Activated T-cell treated with anti-CD3 and anti-CD28 coated beads, Interleukin-2, amount 50 U/mL, for 72 hours (primary cell): ENCODE measurements around the gene TOP2B. TPM values are rescaled to one million over a fixed set of nuclear protein-coding genes. Genes with fewer than 3 reads are reported as not detected.

Experiments used
- ATAC-seq, 2 donors: fragments of 150-1000 bp; cut with Tn5 transposase; replicated peaks in 1 of 2; 2 replicates each; pipeline ENCODE4 v1.10.0; 2021; ENCODE audit warnings: moderate library complexity in 2 of 2, mild to moderate bottlenecking in 1 of 2
- DNase-seq, 2 donors: peaks; one replicate each; pipeline ENCODE4 v3.0.0; 2021 to 2022; ENCODE audit warnings: mixed read lengths in 1 of 2
- H3K27ac Mint-ChIP-seq: one replicate; pipeline ENCODE4 v1.8.0; 2022; ENCODE audit warnings: mild to moderate bottlenecking, moderate library complexity, mixed read lengths
- H3K27me3 Mint-ChIP-seq: one replicate; pipeline ENCODE4 v1.8.0; 2022; ENCODE audit warnings: low read depth, mixed read lengths
- H3K36me3 Mint-ChIP-seq, 2 donors: one replicate each; pipeline ENCODE4 v1.8.0; 2022; ENCODE audit warnings: mixed read lengths in 2 of 2, mild to moderate bottlenecking in 1 of 2; ENCODE audit not compliant: insufficient read depth in 2 of 2
- H3K4me1 Mint-ChIP-seq: one replicate; pipeline ENCODE4 v1.8.0; 2022; ENCODE audit warnings: low read depth, mixed read lengths
- H3K4me3 Mint-ChIP-seq, 2 donors: one replicate each; pipeline ENCODE4 v1.8.0; 2022; ENCODE audit warnings: mild to moderate bottlenecking in 2 of 2, mixed read lengths in 2 of 2, moderate library complexity in 2 of 2
- H3K9me3 Mint-ChIP-seq, 2 donors: one replicate each; pipeline ENCODE4 v1.8.0; 2022; ENCODE audit warnings: mixed read lengths in 2 of 2
- total RNA-seq, 2 donors: library from RNA; stranded (reverse); gene quantifications; one replicate each; pipeline ENCODE4 v1.2.3, GENCODE V29; 2022

Gene TOP2B
- total RNA-seq, 2 donors from 2014 or later, result 140 to 151 TPM

- Mint-ChIP-seq H3K27ac (no peak overlapping the region), H3K4me1 (no peaks in the 10 kb centered on the region), H3K36me3 (no peaks in the 10 kb centered on the region), H3K9me3 (no peaks in the 10 kb centered on the region), H3K27me3 (no peaks in the 10 kb centered on the region), H3K4me3 (no peak overlapping the region)
- ATAC-seq (no peak), DNase-seq (no peak)
These were observed 96.7 kb downstream of the TOP2B start for GRCh38 chr3:25567806-25568524.

- H3K27ac Mint-ChIP-seq, result no peak overlapping the region
- no peaks in the 10 kb centered on the region for H3K36me3 Mint-ChIP-seq
- ATAC-seq (no peak), DNase-seq (no peak)
- H3K4me3 Mint-ChIP-seq, result no peak overlapping the region
- H3K9me3 Mint-ChIP-seq, result no peaks in the 10 kb centered on the region
- H3K4me1 Mint-ChIP-seq, result no peaks in the 10 kb centered on the region
- H3K27me3 Mint-ChIP-seq, result no peaks in the 10 kb centered on the region
These were observed 97.3 kb downstream of the TOP2B start for GRCh38 chr3:25567388-25567787.

- no peak for DNase-seq
- Mint-ChIP-seq H3K36me3 (no peaks in the 10 kb centered on the region), H3K27ac (no peak overlapping the region), H3K4me1 (no peaks in the 10 kb centered on the region), H3K9me3 (no peaks in the 10 kb centered on the region), H3K27me3 (no peaks in the 10 kb centered on the region), H3K4me3 (no peak overlapping the region)
- ATAC-seq, result no peak
These were observed 98.3 kb downstream of the TOP2B start for GRCh38 chr3:25566358-25566920.

DNA sequence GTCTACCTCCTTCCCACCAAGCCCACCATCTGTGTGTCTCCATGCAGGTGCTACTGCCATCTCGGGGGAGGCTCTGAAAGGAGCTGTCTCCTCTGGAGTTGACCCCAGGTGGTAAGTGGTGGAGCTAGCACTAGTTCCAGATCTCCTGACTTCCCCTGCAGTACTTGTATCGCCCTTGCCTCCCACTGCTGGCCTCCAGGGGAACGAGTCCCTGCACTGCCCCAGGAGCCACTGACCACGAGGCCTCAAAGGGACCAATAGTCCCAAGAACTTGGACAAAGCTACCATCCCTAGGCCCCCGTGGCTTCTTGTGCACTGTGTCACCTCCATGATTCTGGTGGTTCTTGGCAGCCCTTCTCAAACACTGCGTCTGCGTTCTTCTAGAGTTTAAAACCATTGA, 98.9 kb downstream of the TOP2B start:
- no peaks in the 10 kb centered on the region for H3K27me3 Mint-ChIP-seq
- no peak for ATAC-seq
- no peaks in the 10 kb centered on the region for H3K4me1 Mint-ChIP-seq
- no peaks in the 10 kb centered on the region for H3K9me3 Mint-ChIP-seq
- no peak overlapping the region for H3K27ac Mint-ChIP-seq
- no peaks in the 10 kb centered on the region for H3K36me3 Mint-ChIP-seq
- no peak for DNase-seq
- H3K4me3 Mint-ChIP-seq, result no peak overlapping the region

- H3K36me3 Mint-ChIP-seq, result no peaks in the 10 kb centered on the region
- H3K9me3 Mint-ChIP-seq, result no peaks in the 10 kb centered on the region
- H3K27me3 Mint-ChIP-seq, result no peaks in the 10 kb centered on the region
- DNase-seq, result no peak
- H3K27ac Mint-ChIP-seq, result no peak overlapping the region
- H3K4me3 Mint-ChIP-seq, result no peak overlapping the region
- no peak for ATAC-seq
- no peaks in the 10 kb centered on the region for H3K4me1 Mint-ChIP-seq
These were observed 100.6 kb downstream of the TOP2B start for GRCh38 chr3:25564075-25564474.

- no peak for ATAC-seq
- Mint-ChIP-seq H3K27ac (no peak overlapping the region), H3K4me3 (no peak overlapping the region), H3K27me3 (no peaks in the 10 kb centered on the region), H3K9me3 (no peaks in the 10 kb centered on the region), H3K36me3 (no peaks in the 10 kb centered on the region), H3K4me1 (no peaks in the 10 kb centered on the region)
- DNase-seq, result no peak
These were observed 101.1 kb downstream of the TOP2B start for GRCh38 chr3:25563601-25564000.

DNA sequence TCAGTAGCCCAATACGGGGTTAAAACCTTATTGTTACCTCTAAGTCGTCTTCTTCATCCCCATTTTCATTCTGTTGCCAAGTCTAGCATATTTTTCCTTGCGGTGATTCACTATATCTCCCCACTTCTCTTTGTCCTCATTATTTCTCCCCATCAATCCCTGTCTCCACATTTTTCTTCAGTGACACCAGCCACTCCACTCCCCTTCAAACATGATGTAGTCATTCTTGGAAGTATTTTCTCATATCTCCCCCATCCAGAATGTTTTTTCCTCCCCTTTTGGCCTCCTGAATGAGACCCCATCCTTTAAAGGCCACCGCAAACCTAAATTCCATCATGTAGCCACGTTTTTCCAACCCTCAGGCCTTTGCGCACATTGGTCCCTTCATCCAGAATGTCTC, 105.9 kb downstream of the TOP2B start:
- Mint-ChIP-seq H3K27me3 (no peaks in the 10 kb centered on the region), H3K36me3 (no peaks in the 10 kb centered on the region), H3K9me3 (no peaks in the 10 kb centered on the region), H3K27ac (no peak overlapping the region), H3K4me1 (no peaks in the 10 kb centered on the region), H3K4me3 (no peak overlapping the region)
- DNase-seq (no peak), ATAC-seq (no peak)

DNA sequence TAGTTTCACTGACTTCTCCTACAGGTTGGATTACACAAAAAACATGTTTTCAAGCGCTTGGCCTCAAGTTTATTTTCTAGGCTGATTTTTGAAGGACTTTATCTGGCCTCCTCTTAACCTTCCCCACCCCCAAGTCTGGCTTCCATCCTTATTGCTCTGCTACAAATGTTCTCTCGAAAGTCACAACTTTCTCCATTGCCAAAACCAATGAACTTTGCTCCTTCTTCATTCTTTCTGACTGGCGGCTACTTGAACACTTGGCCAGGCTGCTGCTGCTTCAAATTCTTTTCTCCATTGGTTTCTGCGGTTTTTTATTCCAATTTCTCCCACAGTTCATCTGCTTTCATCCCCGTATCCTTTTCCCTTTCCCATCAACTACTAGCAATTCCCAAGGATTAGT, 106.6 kb downstream of the TOP2B start:
- ATAC-seq (no peak), DNase-seq (no peak)
- Mint-ChIP-seq H3K27ac (no peak overlapping the region), H3K9me3 (no peaks in the 10 kb centered on the region), H3K4me3 (no peak overlapping the region), H3K36me3 (no peaks in the 10 kb centered on the region), H3K27me3 (no peaks in the 10 kb centered on the region), H3K4me1 (no peaks in the 10 kb centered on the region)

- H3K9me3 Mint-ChIP-seq, result no peaks in the 10 kb centered on the region
- H3K4me1 Mint-ChIP-seq, result no peaks in the 10 kb centered on the region
- H3K27ac Mint-ChIP-seq, result no peak overlapping the region
- no peak for DNase-seq
- no peaks in the 10 kb centered on the region for H3K36me3 Mint-ChIP-seq
- no peak overlapping the region for H3K4me3 Mint-ChIP-seq
- no peak for ATAC-seq
- no peaks in the 10 kb centered on the region for H3K27me3 Mint-ChIP-seq
These were observed 107.0 kb downstream of the TOP2B start for GRCh38 chr3:25557694-25558093.

GRCh38 chr3:25556447-25556846, 108.3 kb downstream of the TOP2B start:
- Mint-ChIP-seq H3K4me3 (no peak overlapping the region), H3K27ac (no peak overlapping the region), H3K9me3 (no peaks in the 10 kb centered on the region), H3K4me1 (no peaks in the 10 kb centered on the region), H3K36me3 (no peaks in the 10 kb centered on the region), H3K27me3 (no peaks in the 10 kb centered on the region)
- no peak for DNase-seq
- no peak for ATAC-seq

DNA sequence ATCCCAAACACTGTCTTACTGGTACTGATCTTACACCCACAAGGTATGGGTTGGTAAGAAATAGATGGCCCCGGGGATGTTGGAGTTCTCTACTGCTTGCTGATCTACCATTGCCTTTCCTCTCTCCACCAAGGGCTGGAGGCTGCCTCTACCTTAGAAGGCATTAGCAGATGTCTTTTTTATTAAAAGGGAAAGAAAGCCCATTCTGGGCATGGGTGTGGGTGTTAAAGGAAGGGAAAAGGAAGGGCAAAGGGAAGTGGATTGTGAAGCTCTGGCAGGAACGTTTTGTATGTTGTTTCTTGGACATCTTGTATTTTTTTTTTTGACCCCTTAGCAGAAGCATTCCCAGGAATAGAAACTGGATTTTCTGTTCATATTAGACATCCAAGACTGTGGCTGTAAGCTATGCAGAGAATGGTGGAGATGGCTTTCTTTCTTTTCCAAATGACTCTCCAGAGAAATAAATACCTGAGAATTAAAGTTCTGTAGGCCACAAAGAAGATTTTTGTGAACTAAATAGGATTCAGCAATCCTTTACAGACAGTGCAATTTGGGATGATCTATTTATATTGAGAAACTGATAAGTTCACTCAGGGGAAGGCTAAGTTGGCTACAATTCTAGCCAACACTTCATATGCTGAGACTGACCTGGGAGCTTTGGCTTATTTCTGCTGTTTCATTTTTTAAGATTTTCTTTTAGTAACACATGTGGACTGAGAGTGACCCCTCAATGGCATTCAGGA, 108.8 kb downstream of the TOP2B start:
- Mint-ChIP-seq H3K4me1 (no peaks in the 10 kb centered on the region), H3K36me3 (peaks cover 0 to under 1% of the 10 kb centered on the region in 2 donors), H3K4me3 (no peak overlapping the region), H3K9me3 (no peaks in the 10 kb centered on the region), H3K27ac (no peak overlapping the region), H3K27me3 (no peaks in the 10 kb centered on the region)
- ATAC-seq (no peak), DNase-seq (no peak)

GRCh38 chr3:25554376-25554775, 110.3 kb downstream of the TOP2B start:
- no peaks in the 10 kb centered on the region for H3K9me3 Mint-ChIP-seq
- H3K4me1 Mint-ChIP-seq, result no peaks in the 10 kb centered on the region
- no peaks in the 10 kb centered on the region for H3K27me3 Mint-ChIP-seq
- DNase-seq, result no peak
- H3K36me3 Mint-ChIP-seq, result peaks cover 0 to 2% of the 10 kb centered on the region in 2 donors
- no peak overlapping the region for H3K27ac Mint-ChIP-seq
- no peak overlapping the region for H3K4me3 Mint-ChIP-seq
- ATAC-seq, result no peak

- H3K27ac Mint-ChIP-seq, result no peak overlapping the region
- peaks cover 0 to 2% of the 10 kb centered on the region in 2 donors for H3K36me3 Mint-ChIP-seq
These were observed 112.5 kb downstream of the TOP2B start for GRCh38 chr3:25552251-25552650.

More at GRCh38 chr3:25552251-25552650, 112.5 kb downstream of the TOP2B start:
- DNase-seq, result no peak
- H3K4me3 Mint-ChIP-seq, result no peak overlapping the region
- H3K9me3 Mint-ChIP-seq, result no peaks in the 10 kb centered on the region
- no peaks in the 10 kb centered on the region for H3K27me3 Mint-ChIP-seq
- no peak for ATAC-seq
- H3K4me1 Mint-ChIP-seq, result no peaks in the 10 kb centered on the region
